ENCODE measurements around the gene EFS.

GRCh38 chr14:23308721-23309445 is 56.1 kb downstream of the EFS start:
- no peak for TF ChIP-seq CTCF (IDR thresholded peaks at IDR 0.05)
- TF ChIP-seq POLR2A (IDR thresholded peaks at IDR 0.05) = no peak

Data from breast epithelium (tissue), 3 donors.